Measurements from ENCODE around the gene FTCDNL1.

- TF ChIP-seq CTCF (IDR thresholded peaks at IDR 0.05; ENCODE audit: low read length) (no peak), EZH2phosphoT487 (IDR thresholded peaks at IDR 0.05; ENCODE audit: low read length) (no peak), EZH2 (optimal IDR thresholded peaks at IDR 0.05; ENCODE audit: low read depth, low read length) (no peak)
Measured at GRCh38 chr2:199833525-199833924, 17.5 kb downstream of the FTCDNL1 start.
